GM18858 (cell line): ENCODE data around the gene MARCKS.
"Not testable (repeated sequence)": the region's sequence is repeated elsewhere in the genome, so short reads cannot be mapped to it uniquely, and the experiment has no call there.

ENCODE experiments used
- ATAC-seq: cut with Tn5 transposase; IDR thresholded peaks from one replicate; pipeline ENCODE4 v1.9.1; 2021; ENCODE audit not compliant: unreplicated experiment

Gene MARCKS

GRCh38 chr6:113882336-113883022 is 25.3 kb downstream of the MARCKS start:
- ATAC-seq = no peak

- no peak for ATAC-seq
Observed at GRCh38 chr6:113884011-113884410, 26.9 kb downstream of the MARCKS start.

GRCh38 chr6:113886512-113886911 is 29.4 kb downstream of the MARCKS start:
- no peak for ATAC-seq

- no peak for ATAC-seq
Observed at GRCh38 chr6:113888493-113888892, 31.3 kb downstream of the MARCKS start.

- ATAC-seq = no peak
Observed at GRCh38 chr6:113888956-113889630, 31.9 kb downstream of the MARCKS start.

GRCh38 chr6:113893451-113893850 is 36.3 kb downstream of the MARCKS start:
- no peak for ATAC-seq

- no peak for ATAC-seq
Observed at GRCh38 chr6:113893866-113894265, 36.7 kb downstream of the MARCKS start.

- no peak for ATAC-seq
Observed at GRCh38 chr6:113894712-113895674, 37.8 kb downstream of the MARCKS start.

- ATAC-seq = no peak
Observed at GRCh38 chr6:113901482-113901881, 44.3 kb downstream of the MARCKS start.

GRCh38 chr6:113903666-113904330 is 46.7 kb downstream of the MARCKS start:
- ATAC-seq = no peak

GRCh38 chr6:113907102-113907815 is 50.1 kb downstream of the MARCKS start:
- ATAC-seq = no peak

- no peak for ATAC-seq
Observed at GRCh38 chr6:113908801-113909200, 51.7 kb downstream of the MARCKS start.

GRCh38 chr6:113909224-113909856 is 52.2 kb downstream of the MARCKS start:
- peak; percentile 57 for ATAC-seq

GRCh38 chr6:113910285-113910684 is 53.1 kb downstream of the MARCKS start:
- ATAC-seq = not testable (repeated sequence)
